MV-4-11 (cell line): ENCODE measurements around the gene OSBPL7.

Experiments
- DNase-seq: peaks from one replicate; lab custom pipeline; 2025; lab: John Stamatoyannopoulos, UW

The OSBPL7 gene, protein sequence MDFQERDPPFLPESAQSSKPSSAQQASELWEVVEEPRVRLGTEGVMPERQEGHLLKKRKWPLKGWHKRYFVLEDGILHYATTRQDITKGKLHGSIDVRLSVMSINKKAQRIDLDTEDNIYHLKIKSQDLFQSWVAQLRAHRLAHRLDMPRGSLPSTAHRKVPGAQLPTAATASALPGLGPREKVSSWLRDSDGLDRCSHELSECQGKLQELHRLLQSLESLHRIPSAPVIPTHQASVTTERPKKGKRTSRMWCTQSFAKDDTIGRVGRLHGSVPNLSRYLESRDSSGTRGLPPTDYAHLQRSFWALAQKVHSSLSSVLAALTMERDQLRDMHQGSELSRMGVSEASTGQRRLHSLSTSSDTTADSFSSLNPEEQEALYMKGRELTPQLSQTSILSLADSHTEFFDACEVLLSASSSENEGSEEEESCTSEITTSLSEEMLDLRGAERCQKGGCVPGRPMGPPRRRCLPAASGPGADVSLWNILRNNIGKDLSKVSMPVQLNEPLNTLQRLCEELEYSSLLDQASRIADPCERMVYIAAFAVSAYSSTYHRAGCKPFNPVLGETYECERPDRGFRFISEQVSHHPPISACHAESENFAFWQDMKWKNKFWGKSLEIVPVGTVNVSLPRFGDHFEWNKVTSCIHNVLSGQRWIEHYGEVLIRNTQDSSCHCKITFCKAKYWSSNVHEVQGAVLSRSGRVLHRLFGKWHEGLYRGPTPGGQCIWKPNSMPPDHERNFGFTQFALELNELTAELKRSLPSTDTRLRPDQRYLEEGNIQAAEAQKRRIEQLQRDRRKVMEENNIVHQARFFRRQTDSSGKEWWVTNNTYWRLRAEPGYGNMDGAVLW

DNA sequence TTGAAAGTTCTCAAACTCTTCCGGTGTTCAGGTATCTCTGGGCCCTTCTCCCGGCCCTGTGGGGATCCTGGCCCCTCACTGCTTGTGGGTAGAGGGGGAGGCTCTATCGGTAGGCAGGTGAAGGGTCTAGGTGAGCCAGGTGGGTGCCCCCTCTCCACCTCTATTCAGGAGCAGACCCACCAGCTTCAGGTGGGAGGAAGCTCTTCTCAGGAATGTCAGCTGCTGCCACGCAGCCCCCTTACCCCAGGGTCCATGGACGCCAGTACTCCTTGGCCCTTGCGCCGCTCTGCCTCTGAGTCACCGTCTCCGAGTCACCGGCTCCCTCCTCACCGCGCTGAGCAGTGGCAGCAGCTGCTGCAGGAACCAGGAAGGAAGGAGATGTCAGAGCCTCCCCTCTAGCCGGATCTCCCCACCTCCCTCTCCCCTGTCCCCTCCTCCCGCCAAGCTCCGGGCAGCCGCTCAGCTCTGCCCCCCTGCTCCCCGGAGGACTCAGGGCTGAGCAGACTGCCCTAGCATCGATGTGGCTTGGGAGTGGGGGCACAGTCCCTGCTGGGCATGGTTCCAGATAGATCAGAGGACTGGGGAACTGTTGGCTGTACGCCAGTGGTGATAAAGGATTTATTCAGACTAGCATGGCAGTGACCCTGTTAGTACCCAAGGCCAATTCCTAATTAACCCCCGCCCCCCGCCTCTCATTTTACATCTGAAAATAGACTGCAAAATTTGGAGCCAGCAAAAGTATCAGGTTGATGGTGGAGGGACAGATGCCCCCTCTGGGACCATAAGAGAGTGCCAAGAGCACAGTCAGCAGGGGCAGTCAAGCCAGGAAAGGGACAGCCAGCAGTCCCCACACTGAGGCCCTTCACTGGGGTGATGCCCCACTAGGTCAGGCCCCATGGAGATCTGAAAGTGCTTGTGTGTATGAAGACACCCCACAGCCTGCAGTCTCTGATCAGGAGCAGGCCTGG is at the start of gene OSBPL7:
TSS of gene OSBPL7 (minus strand) at position 371 of the 968 bp plus-strand sequence. CDS start 1,516 bp downstream, outside the sequence.
- DNase-seq: peak; percentile 91

DNA sequence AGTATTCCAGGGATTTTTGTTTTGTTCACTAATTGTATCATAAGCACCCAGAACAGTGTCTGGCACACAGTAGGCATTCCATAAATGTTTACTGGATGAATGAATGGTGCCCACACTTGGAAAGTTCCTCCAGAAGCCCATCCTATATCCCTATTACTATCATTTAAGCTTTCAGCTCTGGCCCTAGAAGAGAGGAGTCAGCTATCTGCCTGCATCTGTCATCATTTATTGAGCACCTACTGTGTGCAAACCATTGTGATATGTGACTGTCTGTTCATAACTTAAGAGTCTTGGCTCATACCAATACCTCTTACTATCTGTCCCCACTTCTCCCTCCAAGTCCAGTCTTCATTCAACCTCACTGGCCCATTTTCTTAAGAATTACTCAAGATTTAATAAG is 49.5 kb upstream of the OSBPL7 start:
- DNase-seq: no peak

DNA sequence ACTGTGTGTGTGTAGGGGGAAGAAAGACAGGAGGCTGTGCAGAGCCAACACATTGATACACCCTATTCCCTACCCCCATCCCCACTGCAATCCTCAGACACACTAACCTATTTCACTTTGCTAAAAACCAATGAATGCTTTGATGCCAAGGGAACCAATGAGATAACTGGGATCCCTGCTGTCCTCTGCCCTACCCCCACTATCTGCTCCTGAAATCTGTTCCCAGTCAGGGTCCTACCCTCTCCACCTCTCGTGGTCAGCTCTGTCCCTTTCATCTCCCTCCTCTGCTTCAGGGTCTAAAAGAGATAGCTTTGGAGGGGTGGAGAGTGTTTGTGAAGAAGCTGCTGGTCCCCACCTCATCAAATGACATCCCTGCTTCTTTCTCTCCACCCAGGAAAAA is 48.5 kb upstream of the OSBPL7 start:
- no peak for DNase-seq

- no peak for DNase-seq
Observed at GRCh38 chr17:47869114-47869513, 47.5 kb upstream of the OSBPL7 start.

GRCh38 chr17:47867813-47868533 is 46.4 kb upstream of the OSBPL7 start:
- DNase-seq: no peak

- DNase-seq: no peak
Observed at GRCh38 chr17:47866941-47867340, 45.3 kb upstream of the OSBPL7 start.

DNA sequence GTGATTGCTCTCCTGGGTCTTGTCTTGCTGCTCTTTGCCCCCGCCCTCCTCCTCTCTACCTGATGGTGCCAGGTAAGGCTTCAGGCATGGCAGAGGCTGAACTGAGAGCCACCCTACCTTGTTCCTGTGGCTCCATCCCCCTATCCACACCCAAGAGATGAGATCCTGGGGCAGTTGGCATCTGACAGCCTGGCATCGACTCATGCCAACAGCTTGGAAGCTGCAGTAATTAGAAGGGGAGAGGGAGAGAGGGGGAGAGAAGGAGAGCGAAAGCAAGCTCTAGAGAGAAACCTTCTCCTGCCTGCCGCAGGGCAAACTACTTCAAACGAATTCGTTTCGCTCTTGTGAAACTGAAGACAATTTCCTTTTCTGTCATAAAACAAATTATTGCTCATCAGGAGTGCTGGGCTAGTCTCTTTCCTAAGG is 43.2 kb upstream of the OSBPL7 start:
- peak; percentile 62 for DNase-seq

- DNase-seq: peak; percentile 26
Observed at GRCh38 chr17:47862621-47863440, 41.2 kb upstream of the OSBPL7 start.

DNA sequence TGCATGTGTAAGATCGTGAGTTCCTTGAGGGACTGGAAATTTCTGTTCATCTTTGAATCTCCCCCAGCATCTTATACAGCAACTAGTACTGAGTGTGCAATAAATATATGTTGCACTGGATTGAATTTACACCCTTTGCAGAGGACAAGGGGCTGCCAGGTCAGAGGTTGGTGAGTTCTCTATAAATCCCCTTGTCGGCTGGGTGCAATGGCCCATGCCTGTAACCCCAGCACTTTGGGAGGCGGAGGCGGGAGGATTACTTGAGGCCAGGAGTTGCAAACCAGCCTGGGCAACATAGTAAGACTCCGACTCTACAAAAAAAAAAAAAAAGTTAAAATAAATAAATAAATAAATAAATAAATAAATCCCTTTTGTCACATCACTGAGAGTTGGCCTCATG is 38.8 kb upstream of the OSBPL7 start:
- no peak for DNase-seq

DNA sequence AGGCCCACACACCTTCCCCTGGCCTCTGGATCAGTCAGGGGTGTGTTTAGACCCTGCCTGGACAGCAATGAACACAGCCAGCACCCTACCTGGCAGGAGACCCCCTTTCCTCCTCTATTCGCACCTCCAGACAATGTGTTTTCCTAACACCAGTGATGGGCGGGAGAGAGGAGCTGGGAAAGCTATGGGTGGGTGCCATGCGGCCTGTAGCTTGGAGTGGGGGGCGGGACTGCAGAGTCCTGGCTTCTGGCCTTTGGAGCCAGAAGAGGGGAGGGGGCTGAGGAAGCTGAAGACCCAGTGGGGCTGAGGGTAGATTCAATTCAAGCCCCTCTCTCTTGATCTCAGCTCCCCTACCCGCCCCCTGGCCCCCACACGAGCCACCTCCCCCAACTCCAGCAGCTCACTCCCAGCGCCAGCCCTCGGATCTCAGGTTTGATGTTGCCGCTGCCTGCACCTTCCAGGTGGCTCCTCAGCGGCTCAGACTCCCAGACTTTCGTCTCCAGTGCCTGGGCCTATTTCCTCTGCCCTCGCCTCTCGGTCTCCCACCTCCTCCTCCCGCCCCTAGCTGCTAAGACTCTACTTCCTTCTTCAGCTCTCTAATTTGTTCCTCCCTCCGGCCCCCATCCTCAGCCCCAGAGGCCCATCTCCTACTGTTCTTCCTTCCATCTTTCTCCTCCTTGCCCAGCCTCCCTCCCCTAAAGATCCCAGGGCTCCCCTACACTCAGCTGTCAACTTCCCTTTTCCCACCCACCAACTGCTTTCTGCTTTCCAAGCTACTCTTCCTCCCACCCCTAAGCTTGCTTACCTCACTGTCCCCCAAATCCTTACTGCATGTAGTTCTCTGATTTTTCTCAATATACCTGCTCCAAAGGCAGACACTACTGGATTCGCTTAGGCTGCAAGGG is 36.2 kb upstream of the OSBPL7 start:
- no peak for DNase-seq

DNA sequence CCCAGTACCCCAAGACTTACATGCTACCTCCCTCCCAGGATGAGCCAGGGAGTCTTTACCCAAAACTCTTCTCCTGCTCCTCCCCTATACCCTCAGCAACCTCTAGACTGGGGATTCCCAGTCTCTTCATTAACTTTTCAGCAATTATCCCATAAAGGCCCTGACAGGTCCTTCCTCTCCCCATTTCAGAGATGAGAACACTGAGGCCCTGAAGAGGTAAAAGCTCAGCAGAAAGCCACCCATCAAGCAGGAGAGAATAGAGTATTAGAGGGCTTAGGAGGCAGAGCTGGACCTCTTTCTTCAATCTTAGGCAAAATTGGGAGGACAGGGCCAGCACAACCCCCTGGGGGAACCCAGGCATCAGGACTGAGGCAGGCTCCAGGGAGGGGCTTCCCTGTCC is 35.2 kb upstream of the OSBPL7 start:
- DNase-seq: no peak

DNA sequence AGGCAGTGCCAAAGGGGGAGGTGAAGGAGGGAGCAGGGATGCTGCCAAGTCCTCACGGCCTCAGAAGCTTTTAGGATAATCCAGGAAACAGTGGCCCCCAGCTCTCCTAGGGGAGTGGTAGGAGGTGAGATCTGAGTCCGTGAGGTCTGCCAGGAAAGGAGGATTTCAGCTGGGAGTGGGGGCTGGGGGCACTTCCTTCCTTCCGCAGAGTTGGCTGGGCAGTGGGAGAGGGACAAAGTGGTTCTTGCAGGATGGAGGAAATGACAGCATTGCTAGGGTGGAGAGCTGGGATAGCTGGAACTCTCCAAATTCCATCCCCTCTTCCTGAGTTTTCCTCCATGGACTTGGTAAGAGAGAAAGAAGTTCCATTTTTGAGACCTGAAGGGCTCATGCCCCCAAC is 34.1 kb upstream of the OSBPL7 start:
- DNase-seq: no peak

DNA sequence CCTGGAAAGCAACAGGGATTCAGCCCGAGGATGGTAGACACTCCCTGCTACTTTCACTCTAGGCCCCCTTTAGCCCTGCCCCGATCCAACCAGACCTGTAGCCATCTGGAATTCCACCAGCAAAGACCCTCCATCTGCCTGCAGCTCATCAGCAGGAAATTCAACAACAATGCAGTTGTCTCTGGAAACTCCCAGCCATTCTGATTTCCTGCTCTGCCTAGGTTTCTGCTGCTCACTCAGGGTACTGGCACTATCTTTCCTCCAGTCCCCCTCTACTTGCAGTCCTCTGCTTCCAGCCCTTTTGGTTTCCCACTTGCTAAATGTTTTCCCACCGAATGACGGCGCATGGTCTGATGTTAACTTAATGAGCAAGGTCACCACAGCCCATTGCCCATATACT is 32.0 kb upstream of the OSBPL7 start:
- DNase-seq: no peak

DNA sequence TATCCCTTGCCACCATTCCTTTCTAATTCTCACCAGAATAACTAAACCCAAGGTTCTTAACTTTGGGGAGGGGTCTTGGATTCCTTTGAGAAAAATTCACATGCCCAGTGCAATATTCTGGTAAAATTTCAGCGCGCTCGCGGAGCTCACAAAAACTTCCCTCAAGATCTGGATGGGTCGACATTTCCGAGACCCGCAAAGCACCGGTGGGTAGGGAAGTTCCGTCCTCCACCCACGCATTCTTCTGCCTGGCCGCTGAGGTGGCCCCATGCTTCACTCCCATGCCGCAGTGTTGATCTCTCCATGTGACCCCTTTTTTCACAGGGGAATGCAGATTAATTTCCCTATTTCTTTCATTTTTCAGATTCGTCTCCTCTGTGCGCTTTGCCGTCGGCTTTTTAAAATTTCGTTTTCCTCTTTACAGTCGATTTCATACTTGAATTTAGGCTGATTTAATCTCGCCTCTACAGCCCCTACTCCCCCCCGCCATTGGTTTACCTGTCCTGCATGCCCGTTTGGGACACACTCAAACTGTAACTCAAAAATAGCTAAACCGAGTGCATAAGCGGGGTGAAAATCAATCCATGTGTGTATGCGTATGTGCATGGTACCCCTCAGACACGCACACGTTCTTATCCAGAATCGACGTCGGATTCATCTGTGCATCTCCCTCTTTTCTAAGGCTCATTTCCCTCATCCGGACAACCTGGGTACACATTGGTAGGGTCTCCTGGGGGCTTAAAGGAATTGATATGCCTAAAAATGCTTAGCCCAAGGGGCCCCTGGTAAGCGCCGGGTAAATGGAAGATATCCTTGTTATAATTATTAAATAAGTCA is 30.7 kb upstream of the OSBPL7 start:
- DNase-seq: no peak

DNA sequence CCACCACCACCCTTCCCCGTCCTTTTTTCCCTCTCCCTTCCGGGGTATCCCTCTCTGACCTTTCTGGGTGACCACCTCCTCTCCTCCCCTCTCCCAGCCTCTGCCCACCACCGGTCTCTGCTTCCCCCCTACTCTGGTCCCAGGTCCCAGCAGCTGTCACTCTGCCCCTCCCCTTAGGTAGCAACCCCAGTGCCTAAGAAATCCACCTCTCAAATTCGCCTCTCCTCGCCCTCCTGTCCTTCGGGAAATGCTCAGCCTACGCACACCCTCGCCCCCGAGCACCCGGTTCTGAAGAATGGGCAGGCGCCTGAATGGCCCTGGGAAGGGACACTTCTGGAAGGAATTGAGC is 30.1 kb upstream of the OSBPL7 start:
- DNase-seq: no peak

DNA sequence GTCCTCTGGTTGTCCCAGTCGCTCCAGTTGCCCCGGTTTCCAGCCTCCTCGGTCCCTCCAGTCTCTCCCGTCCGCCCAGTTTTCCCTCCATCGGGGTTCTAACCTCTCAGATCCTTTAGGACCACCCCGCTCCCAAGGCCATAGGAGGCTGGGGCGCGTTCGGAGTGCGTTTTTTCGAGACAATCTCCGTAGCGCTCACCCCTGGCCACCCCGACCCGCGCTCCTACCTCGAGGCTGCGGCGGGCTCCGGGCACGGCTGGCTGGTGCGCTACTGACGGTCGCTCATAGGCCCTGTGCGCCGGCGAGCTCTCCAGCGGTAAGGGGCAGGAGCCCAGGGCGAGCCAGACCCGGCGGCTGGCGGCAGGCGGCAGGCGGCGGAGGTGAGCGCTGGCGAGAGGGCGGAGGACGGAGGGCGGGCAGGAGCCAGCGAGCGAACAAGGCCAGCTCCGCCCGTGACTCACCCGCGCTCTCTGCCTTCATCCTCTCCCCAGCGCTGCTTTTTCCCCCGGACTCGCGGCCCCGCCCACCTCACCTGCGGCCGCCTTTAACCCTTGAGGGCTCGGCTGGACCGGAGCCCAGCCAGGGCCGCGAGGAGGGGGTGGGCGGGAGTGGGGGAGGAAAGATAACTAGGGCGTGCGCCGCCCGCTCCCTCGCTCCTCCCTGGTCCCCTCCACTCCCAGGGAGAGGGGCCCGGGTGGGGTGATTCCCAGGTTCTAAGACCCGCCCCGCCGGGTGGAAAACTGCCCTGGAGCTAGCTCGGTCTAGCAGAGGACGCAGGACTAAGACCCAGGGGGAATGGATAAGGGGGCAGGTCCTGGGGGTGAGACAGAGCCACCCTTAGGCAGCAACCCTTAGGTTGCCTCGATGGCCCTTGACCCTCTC is 29.3 kb upstream of the OSBPL7 start, which contains the start of gene SP6:
TSS of gene SP6 (minus strand) at position 472 of the 882 bp plus-strand sequence. CDS start 2,734 bp downstream, outside the sequence.
- no peak for DNase-seq

GRCh38 chr17:47850373-47850691 is 28.7 kb upstream of the OSBPL7 start:
- DNase-seq: no peak

DNA sequence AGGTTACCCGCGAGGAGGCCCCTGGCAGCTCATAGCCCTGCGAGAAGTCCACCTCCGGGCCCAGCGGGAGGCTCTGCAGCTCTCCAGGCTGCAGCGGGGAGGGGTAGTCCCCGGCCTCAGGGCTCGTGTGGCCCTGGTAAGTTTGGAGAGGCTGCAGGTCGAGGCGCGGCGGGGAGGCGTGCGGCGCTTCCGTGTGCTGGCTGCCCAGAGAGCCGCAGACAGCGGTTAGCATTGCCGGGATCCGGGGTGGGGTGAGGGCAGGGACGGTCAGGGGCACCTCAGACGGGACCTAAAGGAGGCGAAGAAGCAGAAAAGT is 26.6 kb upstream of the OSBPL7 start:
- no peak for DNase-seq
